HG03575 (cell line): ENCODE data around the gene EFNA5.
"Not testable (repeated sequence)": the region's sequence is repeated elsewhere in the genome, so short reads cannot be mapped to it uniquely, and the experiment has no call there.

Source experiments
- ATAC-seq: cut with Tn5 transposase; IDR thresholded peaks from one replicate; pipeline ENCODE4 v1.9.1; 2021; ENCODE audit not compliant: unreplicated experiment, insufficient number of reproducible peaks, low FRiP score; ENCODE audit errors: extremely low read depth

EFNA5 gene

GRCh38 chr5:107457881-107458280 lies 212.9 kb downstream of the EFNA5 start:
- ATAC-seq: no peak

DNA sequence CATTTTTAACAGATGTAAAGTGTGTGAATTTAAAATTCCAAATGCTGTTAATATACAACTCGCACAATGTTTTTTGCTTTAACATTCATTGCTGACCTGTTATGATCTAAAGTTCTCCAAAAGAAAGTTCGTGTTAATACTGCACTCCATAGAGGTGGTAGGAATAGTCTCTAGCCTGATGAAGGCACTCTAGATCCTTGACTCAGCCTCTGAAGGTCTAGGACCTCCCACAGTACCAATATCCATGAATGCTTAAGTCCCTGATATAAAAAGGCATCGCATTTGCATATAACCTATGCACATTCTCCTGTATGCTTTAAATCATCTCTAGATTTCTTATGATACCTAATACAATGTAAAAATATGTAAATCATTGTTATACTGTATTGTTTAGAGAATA lies 213.6 kb downstream of the EFNA5 start:
- ATAC-seq: no peak

DNA sequence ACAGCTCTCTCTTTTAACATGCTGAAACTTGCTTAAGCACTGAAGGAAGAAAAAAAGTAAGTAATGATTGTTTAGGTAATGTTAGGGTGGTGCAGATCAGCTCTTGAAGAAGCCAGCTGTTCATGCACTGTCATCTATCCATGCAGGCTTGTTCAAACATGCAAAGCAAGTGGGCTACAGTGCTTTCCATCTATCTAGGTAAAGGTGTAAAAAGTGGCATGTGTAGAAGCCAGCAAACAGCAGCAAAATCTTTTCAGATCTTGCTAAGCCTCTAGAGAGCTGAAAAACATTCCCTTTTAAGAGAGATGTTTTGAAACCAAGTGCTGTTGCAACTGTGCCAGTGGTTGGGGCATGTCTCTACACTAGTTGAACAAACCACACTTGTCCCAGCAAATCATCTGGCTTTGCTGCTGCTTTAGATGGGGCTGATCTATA lies 214.4 kb downstream of the EFNA5 start:
- ATAC-seq: peak; percentile 60

GRCh38 chr5:107455111-107455544 lies 215.6 kb downstream of the EFNA5 start:
- no peak for ATAC-seq

DNA sequence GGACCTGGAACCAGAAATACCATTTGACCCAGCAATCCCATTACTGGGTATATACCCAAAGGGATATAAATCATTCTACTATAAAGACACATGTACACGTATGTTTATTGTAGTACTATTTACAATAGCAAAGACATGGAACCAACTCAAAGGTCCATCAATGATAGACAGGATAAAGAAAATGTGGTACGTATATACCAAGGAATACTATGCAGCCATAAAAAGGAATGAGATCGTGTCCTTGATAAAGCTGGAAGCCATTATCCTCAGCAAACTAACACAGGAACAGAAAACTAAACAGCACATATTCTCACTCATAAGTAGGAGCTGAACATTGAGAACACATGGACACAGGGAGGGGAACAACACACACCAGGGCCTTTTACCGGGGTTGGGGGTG lies 218.9 kb downstream of the EFNA5 start:
- not testable (repeated sequence) for ATAC-seq

DNA sequence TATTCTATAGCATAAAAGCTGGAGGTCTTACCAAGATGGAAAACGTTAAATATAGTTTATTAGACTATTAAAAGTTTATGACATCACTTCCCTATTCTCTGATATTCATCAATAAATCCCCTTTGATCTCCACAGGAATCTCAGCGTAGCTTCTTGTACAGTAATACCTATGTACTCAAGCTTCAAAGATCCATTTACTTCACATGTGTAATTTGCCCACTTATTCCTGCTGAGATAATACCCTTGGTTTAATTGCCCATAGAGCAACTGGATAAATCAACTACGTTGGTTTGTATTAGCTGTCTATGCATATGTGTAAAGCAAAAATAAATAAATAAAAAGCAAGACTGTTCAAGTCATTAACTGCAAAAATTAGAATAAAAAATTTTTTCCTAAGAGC lies 219.7 kb downstream of the EFNA5 start:
- ATAC-seq: no peak

GRCh38 chr5:107450531-107450930 lies 220.2 kb downstream of the EFNA5 start:
- ATAC-seq: no peak

DNA sequence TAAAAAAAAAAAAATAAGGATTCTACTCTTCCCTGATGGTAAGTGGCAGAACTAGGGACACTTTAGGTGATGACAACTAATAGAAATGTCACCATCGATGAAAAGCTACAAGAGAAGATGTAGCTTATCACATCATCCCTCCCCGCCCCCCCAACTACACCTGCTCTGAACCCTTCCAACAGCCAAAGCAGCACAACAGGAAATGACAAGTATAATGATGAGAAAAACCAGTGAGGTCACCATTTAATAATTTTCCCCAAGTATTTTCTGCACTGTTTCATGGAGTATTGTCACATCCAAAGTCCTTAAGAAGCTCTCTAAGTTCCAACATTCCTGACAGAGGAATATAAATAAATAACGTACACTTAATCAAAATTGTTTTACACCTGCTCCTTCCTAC lies 221.4 kb downstream of the EFNA5 start:
- ATAC-seq: no peak

DNA sequence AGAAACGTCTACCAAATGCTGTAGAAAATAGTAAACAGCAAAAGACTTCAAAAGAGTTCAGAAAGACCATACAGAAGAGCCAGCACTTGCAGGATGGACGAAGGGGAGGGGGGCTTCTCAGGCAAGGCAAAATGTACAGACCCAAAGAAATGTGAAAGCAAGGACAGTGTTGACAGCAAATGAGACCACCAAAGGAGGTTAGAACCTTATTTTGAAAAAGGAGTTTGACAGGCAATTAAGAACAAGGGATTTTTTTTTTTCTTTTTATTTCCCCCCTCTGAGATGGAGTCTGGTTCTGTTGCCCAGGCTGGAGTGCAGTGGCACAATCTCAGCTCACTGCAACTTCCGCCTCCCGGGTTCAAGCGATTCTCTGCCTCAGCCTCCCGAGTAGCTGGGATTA lies 223.2 kb downstream of the EFNA5 start:
- no peak for ATAC-seq

- ATAC-seq: no peak
Observed at GRCh38 chr5:107446972-107447371, 223.8 kb downstream of the EFNA5 start.

DNA sequence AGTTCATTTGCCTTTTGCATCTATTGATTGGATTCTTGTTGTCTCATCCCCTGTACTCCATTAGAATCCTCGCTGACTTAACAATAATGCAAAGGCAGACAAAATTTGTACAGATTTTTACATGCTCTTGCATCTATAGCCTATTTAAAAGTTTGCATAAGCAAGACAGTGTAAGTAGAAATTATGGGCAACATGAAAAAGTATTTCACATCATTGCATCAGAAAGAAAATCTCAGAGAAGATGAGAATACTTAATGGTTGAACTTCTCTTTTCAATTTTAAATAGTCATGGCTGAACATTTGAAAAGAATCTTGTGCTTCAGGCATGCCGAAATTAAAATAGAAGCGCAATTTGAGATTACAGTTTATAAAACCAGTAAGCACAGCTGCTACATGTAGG lies 226.4 kb downstream of the EFNA5 start:
- ATAC-seq: no peak

DNA sequence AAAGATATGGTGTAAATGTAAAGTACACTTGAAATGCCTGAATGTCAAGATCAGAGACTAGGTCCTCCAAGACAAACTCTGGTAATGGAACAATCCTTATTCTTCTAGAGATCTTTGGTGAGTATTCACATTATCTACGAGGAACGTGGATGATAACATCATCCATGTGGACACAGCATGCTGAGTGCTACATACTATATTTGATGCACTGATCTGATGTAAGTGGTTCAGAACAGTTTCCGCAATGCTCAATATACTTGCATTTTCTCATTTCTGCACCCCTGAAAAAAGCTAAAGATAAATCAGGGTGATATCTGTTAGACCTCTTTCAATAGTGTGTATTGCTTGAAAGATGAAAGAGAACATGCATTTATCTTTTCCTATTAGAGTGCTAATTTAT lies 226.8 kb downstream of the EFNA5 start:
- ATAC-seq: no peak

DNA sequence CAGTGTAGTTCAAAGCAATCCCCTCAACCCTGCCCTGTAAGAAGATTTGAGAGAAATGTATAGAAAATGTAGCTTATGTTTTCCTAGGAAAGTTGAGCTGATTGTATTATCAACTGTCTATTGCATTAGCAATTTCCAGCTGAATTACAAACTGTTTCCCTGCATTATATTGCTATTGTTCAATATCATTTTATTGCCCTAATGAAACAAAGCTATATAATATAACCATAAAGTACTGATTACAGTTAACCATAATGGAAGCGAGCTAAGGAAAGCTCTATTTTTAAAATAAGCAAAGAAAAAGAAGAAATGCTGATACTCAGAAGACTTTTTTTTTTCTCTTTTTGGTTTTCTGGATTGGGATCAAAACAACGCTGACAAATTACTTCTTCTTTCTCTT lies 228.3 kb downstream of the EFNA5 start:
- ATAC-seq: no peak

- ATAC-seq: no peak
Observed at GRCh38 chr5:107439832-107440231, 230.9 kb downstream of the EFNA5 start.

GRCh38 chr5:107437986-107438510 lies 232.7 kb downstream of the EFNA5 start:
- ATAC-seq: no peak

- ATAC-seq: no peak
Observed at GRCh38 chr5:107437154-107437553, 233.6 kb downstream of the EFNA5 start.

- no peak for ATAC-seq
Observed at GRCh38 chr5:107436201-107436600, 234.5 kb downstream of the EFNA5 start.

GRCh38 chr5:107435061-107435460 lies 235.7 kb downstream of the EFNA5 start:
- no peak for ATAC-seq

DNA sequence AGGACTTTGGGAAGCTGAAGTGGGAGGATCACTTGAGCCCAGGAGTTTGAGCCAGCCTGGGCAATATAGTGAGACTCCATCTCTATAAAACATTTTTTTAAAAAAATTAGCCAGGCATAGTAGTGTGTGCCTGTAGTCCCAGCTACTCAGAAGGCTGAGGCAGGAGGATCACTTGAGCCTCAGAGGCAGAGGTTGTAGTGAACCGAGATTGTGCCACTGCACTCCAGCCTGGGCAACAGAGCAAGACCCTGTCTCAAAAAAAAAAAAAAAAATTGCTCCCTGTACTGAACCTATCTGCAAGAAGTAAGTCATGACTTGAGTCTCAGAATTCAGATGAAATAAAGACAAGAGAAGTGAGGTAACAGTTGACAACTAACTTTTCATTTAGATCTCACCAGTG lies 237.1 kb downstream of the EFNA5 start:
- ATAC-seq: not testable (repeated sequence)

DNA sequence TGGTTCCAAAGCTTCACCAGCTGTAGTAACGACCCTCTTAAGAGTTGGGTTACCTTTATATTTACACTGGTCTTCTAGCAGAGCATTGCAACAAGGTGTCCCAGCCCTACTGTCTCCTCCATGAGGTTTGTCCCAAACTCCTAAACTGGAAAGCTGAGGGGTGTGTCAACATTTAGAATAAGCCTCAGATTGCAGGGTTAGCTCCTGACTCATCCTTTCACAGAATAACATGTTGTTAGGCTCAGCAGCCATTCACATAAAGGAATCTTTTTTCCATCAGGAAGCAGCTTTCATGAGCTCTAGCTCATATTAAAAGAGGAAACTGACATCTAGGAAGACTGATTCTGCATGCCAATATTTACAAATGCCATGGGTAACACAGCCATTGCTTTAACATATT lies 238.7 kb downstream of the EFNA5 start:
- ATAC-seq: no peak

GRCh38 chr5:107431536-107431935 lies 239.2 kb downstream of the EFNA5 start:
- no peak for ATAC-seq
